GM18507 (cell line): ENCODE measurements around the gene MARCHF10.
"Not testable (repeated sequence)": the region's sequence is repeated elsewhere in the genome, so short reads cannot be mapped to it uniquely, and the experiment has no call there.

Source experiments
- DNase-seq: peaks from one replicate; pipeline ENCODE4 v3.0.0; 2011; ENCODE audit warnings: low read depth; ENCODE audit not compliant: insufficient read length; ENCODE audit errors: extremely low spot score
- FAIRE-seq: peaks from 2 replicates; lab custom pipeline; 2011; peaks lifted over from hg19 to GRCh38; lab: Jason Lieb, UNC

Gene MARCHF10

DNA sequence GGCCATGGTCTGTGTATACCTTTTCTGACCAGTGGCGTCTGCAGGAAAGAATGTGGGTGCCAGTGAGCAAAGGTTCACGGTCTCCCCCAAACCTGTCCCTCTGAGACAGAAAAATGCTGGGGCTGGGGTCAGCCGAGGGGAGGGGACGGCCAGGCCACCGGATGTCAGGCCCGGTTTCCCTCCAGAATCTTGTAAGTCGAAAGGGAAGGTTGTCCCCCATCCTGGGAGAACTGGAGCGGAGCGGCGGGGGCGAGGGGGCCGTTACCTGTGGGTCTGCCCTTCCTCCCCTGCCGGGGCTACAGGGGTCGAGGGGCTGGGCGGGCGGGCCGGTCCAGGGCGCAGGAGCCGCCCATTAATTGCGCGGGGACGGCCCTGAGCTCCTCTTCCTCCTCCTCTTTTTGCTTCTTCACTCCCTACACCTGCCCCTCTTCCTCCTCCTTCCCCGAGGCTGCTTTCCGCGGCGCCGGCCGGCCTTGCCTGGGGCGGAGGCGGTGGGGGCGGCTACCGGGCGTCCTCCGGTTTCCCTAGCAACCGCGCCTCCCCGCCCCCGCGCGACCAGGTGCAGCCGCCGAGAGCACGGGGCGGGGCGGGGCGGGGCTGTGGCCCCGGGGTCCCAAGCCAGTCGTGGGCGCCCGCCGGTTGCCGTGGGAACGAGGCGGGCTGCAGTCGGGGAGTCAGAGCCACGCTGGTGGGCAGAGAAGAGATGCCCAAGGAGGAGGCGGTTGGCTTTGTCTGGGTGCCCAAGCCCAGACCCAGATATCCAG lies at the start of gene MARCHF10:
Gene MARCHF10 (minus strand): TSS at position 503 of the 764 bp plus-strand sequence. CDS start 6,579 bp downstream, outside the sequence.
- no peak for FAIRE-seq
- DNase-seq, result no peak

- no peak for DNase-seq
- FAIRE-seq, result no peak
These were observed 49.4 kb upstream of the MARCHF10 start for GRCh38 chr17:62857526-62857925.

DNA sequence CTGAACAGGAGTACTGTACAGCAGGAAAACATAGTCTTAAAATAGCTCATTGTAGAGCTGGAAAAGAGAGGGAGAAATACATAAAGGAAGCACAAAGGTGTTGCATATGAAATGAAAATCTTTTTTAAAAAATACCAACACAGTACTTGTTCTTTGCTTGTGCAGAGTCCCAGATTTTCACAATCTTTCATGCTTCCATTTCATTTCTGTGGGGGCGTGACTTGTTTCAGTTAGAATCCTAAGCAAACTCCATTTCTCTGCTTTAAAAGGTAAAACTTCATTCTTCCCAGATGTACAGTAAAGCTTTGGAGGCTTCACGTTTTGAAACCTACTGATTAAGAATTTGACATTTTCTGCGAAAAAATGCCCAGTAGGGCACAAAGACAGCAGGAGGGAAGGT lies 48.5 kb upstream of the MARCHF10 start:
- no peak for FAIRE-seq
- DNase-seq, result no peak

GRCh38 chr17:62855156-62855555 lies 47.0 kb upstream of the MARCHF10 start:
- FAIRE-seq (no peak), DNase-seq (no peak)

DNA sequence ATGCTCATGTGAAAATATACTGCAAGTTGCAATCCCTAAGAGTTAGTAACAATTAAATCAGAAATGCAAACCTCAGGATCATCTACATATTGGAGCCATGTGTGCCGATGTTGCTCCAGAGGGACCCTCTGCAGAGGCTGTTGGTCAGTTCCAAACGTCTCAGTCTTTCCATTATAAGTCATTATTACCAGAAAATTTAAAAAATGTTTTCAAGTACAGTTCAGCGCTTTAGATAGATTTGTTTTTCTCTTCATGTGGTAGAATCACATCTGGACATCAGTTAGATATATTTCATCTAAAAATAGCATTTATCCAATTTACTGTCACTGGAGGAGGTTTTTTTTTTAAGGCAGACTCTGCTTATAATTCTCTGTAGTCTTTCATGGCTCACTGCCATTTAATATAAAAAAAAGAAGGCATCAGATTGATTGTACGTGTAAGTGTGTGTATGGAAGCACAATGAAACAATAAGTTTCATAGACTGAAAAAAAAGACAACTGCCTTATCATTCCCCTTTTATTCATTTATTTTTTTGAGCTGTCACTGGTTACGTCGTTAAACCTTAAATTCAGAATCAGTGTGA lies 46.1 kb upstream of the MARCHF10 start:
- DNase-seq (no peak), FAIRE-seq (no peak)

DNA sequence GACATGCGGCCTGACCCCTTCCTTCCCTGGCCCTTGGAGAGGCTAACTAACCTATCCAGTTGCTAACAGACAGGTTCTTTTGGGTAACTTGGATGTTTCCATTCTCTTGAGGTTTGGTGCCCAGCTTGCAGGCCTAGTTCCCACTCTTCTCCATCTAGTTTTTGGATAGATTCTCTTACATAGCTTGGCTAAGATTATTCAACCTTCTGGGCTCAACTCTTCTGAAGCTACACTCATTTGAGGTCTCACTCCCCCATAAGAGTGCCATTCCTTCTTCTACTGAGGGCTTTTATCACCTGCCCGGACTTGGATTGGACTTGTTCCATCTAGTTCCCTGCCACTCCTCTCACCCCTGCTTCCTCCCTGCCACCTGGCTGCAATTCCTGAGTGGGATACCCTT lies 44.1 kb upstream of the MARCHF10 start:
- FAIRE-seq, result no peak

GRCh38 chr17:62849591-62850415 lies 41.7 kb upstream of the MARCHF10 start:
- not testable (repeated sequence) for DNase-seq, FAIRE-seq

More for the DNA sequence above, 44.1 kb upstream of the MARCHF10 start:
- DNase-seq, result no peak

GRCh38 chr17:62848334-62848733 lies 40.2 kb upstream of the MARCHF10 start:
- no peak for DNase-seq
- FAIRE-seq, result no peak

- no peak for DNase-seq
- no peak for FAIRE-seq
These were observed 39.3 kb upstream of the MARCHF10 start for GRCh38 chr17:62847426-62847825.

GRCh38 chr17:62840871-62841270 lies 32.8 kb upstream of the MARCHF10 start:
- no peak for FAIRE-seq
- no peak for DNase-seq

GRCh38 chr17:62833816-62834215 lies 25.7 kb upstream of the MARCHF10 start:
- not testable (repeated sequence) for DNase-seq, FAIRE-seq

- FAIRE-seq (no peak), DNase-seq (no peak)
These were observed 24.3 kb upstream of the MARCHF10 start for GRCh38 chr17:62832405-62832804.

DNA sequence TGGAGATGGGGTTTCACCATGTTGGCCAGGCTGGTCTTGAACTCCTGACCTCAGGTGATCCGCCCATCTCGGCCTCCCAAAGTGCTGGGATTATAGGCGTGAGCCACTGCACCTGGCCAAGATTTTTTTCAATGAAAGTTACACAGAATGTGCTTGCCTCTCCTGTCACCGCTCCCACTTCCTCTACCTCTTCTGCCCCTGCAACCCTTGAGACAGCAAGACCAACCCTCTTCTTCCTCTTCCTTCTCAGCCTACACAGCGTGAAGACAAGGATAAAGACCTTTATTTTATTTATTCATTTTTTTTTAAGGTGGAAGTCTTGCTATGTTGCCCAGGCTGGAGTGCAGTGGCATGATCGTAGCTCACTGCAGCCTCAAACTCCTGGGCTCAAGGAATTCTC lies 23.0 kb upstream of the MARCHF10 start:
- not testable (repeated sequence) for FAIRE-seq, DNase-seq

DNA sequence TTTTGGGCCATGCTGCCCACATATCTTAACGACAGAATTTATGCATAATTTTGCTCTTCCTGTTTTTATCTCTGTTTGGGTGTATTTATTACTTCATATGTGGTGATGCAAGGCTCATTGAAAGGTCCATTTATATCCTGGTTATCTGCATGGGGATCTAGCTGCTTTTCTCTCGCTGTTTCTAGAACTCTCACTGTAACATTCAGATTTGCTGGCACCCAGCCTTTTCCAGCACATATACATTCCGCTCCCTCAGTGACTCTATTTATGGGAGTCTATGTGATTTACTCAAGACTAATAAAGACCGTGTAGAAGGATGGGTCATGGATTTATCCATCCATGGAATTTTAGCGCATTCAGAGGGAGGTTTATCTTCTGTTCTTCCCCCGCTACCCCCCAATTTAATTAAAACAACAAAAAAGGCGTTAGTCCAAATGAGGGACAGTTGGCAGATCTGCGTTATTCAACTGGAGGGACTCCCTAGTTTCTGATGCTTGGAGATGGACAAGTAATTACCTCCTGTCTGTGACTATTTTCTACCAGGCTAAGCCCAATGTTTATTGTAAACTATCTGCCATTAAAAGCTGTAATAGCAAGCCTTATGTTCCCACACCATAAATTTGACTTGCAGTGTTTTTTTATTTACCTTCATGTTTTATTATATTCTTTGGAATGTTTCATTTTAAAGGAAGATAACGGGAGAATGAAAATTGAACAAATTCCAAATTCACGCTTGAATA lies 19.8 kb upstream of the MARCHF10 start:
- FAIRE-seq (no peak), DNase-seq (no peak)

DNA sequence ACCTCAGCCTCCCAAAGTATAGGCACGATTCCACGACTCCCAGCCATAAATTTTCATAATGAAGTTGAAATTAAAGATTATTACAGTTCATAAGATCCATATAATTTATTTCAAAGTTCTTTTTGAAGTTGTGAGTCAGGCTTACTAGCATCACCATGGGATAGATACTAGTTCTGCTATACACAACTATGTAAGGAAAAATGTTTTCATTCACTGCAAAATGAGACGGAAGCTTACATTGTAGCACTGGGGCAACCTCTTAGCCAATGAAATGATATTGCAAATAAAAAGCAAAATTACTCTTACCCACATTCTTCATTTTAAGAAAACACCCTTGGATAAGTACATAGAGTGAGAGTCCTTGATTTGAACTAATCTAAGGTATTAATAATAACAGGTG lies 18.8 kb upstream of the MARCHF10 start:
- DNase-seq (no peak), FAIRE-seq (no peak)

GRCh38 chr17:62825182-62825581 lies 17.1 kb upstream of the MARCHF10 start:
- FAIRE-seq (no peak), DNase-seq (no peak)

DNA sequence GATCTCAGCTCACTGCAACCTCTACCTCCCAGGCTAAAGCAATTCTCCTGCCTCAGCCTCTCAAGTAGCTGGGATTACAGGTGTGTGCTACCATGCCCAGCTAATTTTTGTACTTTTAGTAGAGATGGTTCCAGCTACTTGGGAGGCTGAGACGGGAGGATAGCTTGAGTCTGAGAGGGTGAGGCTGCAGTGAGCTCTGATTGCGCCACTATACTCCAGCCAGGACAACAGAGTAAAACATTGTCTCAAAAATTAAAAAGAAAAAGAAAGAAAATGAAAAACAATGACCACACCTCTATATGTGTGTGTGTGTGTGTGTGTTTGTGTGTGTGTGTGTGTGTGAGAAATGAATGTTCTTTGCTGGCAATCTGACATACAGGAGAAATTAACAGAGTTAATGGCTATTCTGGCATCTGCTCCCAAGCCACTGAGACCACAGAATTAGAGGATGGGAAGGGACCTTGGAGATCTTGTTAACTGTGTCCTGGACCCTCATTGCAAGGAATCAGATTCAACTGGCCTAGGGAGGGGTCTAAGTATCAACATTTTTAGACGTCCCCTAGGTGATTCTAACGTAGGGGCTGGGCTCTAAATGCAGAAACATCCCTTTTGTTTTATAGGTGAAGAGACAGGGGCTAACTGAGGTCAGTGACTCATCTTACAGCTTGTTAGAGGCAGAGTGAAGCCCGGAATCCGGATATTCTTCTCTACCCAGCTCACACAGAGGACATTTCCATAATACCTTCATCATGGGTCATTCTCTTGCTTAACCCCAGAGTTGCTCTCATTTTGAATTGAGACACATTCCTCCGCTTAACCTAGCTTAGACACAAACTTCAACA lies 16.4 kb upstream of the MARCHF10 start:
- FAIRE-seq (no peak), DNase-seq (no peak)

GRCh38 chr17:62823111-62823893 lies 15.2 kb upstream of the MARCHF10 start:
- FAIRE-seq (no peak), DNase-seq (no peak)
